Bronchial epithelial cell (primary cell): Measurements from ENCODE around the gene BMERB1. TPM values are rescaled to one million over a fixed set of nuclear protein-coding genes. Genes with fewer than 3 reads are reported as not detected.
"Not testable (repeated sequence)": the region's sequence is repeated elsewhere in the genome, so short reads cannot be mapped to it uniquely, and the experiment has no call there.

Experiments
- DNase-seq: peaks from one replicate; pipeline ENCODE4 v3.0.0-alpha.2; 2010; ENCODE audit warnings: low read depth
- FAIRE-seq: peaks from 2 replicates; lab custom pipeline; 2011; peaks lifted over from hg19 to GRCh38; lab: Jason Lieb, UNC
- H3K27me3 ChIP-seq: 2 replicates; pipeline ENCODE4 v1.5.1; 2011; ENCODE audit warnings: low read length; ENCODE audit not compliant: control insufficient read depth, insufficient read depth
- H3K36me3 ChIP-seq: 2 replicates; pipeline ENCODE4 v1.5.1; 2011; ENCODE audit warnings: low read length; ENCODE audit not compliant: control insufficient read depth, insufficient read depth
- H3K4me3 ChIP-seq: 2 replicates; pipeline ENCODE4 v1.5.1; 2011; ENCODE audit warnings: mild to moderate bottlenecking, low read depth, low read length, control low read depth
- total RNA-seq: library from RNA; depleted of rRNA; stranded (reverse); fragments of >200 nt; gene quantifications from 2 replicates; pipeline ENCODE4 v1.2.1, GENCODE V29; 2014
- TF ChIP-seq, protein P1 (sequence below): IDR thresholded peaks from 2 replicates; pipeline ENCODE4 v1.5.1; 2011; ENCODE audit warnings: mild to moderate bottlenecking, moderate library complexity, low read length, control low read depth, inconsistent platforms; ENCODE audit not compliant: insufficient read depth, severe bottlenecking

Gene BMERB1
- total RNA-seq, 1 donor from 2014 or later, result 8.4 TPM

DNA sequence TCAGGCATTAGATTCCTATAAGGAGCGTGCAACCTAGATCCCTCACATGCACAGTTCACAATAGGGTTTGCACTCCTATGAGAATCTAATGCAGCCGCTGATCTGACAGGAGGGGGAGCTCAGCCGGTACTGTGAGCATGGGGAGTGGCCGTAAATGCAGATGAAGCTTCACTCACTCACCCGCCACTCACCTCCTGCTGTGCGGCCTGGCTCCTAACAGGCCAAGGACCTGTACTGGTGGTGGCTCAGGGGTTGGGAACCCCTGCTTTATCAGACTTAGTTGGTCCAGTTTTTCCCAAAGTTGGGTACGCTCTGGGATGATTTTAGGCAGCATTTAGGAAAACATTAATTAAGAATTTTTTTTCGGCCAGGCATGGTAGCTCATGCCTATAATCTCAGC is 104.8 kb downstream of the BMERB1 start:
- no peak for DNase-seq
- H3K27me3 ChIP-seq, result no peaks in the 10 kb centered on the region
- TF ChIP-seq, protein P1, sequence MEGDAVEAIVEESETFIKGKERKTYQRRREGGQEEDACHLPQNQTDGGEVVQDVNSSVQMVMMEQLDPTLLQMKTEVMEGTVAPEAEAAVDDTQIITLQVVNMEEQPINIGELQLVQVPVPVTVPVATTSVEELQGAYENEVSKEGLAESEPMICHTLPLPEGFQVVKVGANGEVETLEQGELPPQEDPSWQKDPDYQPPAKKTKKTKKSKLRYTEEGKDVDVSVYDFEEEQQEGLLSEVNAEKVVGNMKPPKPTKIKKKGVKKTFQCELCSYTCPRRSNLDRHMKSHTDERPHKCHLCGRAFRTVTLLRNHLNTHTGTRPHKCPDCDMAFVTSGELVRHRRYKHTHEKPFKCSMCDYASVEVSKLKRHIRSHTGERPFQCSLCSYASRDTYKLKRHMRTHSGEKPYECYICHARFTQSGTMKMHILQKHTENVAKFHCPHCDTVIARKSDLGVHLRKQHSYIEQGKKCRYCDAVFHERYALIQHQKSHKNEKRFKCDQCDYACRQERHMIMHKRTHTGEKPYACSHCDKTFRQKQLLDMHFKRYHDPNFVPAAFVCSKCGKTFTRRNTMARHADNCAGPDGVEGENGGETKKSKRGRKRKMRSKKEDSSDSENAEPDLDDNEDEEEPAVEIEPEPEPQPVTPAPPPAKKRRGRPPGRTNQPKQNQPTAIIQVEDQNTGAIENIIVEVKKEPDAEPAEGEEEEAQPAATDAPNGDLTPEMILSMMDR, result no peak
- H3K36me3 ChIP-seq, result no peaks in the 10 kb centered on the region
- FAIRE-seq, result no peak
- H3K4me3 ChIP-seq, result no peak overlapping the region

DNA sequence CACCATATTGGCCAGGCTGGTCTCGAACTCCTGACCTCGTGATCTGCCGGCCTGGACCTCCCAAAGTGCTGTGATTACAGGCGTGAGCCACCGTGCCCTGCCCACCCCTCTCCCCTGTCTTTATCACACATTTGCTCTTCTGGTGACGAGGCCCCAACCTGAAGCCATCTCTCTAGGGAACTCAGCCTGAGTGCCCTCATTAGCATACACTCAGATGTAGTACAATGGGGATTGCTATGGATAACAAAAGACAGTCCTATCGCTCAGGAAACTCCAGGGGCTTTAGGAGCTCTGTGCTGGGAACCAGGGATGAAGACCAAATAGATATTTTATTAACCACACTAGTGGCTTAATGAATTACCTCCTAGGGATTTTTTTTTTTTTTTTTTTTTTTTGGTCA is 107.9 kb downstream of the BMERB1 start:
- no peaks in the 10 kb centered on the region for H3K36me3 ChIP-seq
- no peak overlapping the region for H3K4me3 ChIP-seq
- TF ChIP-seq, protein P1, result no peak
- no peaks in the 10 kb centered on the region for H3K27me3 ChIP-seq
- DNase-seq (no peak), FAIRE-seq (no peak)

GRCh38 chr16:15542734-15543347 is 108.5 kb downstream of the BMERB1 start:
- H3K27me3 ChIP-seq, result no peaks in the 10 kb centered on the region
- H3K36me3 ChIP-seq, result no peaks in the 10 kb centered on the region
- FAIRE-seq (no peak), DNase-seq (no peak)
- no peak overlapping the region for H3K4me3 ChIP-seq
- TF ChIP-seq, protein P1, result no peak

GRCh38 chr16:15544405-15544804 is 110.0 kb downstream of the BMERB1 start:
- TF ChIP-seq, protein P1, result no peak
- Histone ChIP-seq H3K27me3 (no peaks in the 10 kb centered on the region), H3K36me3 (no peaks in the 10 kb centered on the region), H3K4me3 (no peak overlapping the region)
- no peak for FAIRE-seq
- DNase-seq, result no peak

- FAIRE-seq (no peak), DNase-seq (no peak)
- H3K36me3 ChIP-seq, result no peaks in the 10 kb centered on the region
- H3K4me3 ChIP-seq, result no peak overlapping the region
- no peaks in the 10 kb centered on the region for H3K27me3 ChIP-seq
- TF ChIP-seq, protein P1, result no peak
These were observed 111.2 kb downstream of the BMERB1 start for GRCh38 chr16:15545544-15545943.

- not testable (repeated sequence) for H3K4me3 ChIP-seq, H3K27me3 ChIP-seq, FAIRE-seq, H3K36me3 ChIP-seq
- peak; percentile 66 for DNase-seq
These were observed 112.8 kb downstream of the BMERB1 start for GRCh38 chr16:15547072-15547767.
